Measurements from ENCODE around the gene RHBDL2.
"Not testable (repeated sequence)": the region's sequence is repeated elsewhere in the genome, so short reads cannot be mapped to it uniquely, and the experiment has no call there.

Gene RHBDL2

GRCh38 chr1:38989979-38990378, 48.3 kb upstream of the RHBDL2 start:
- Histone ChIP-seq H4K20me1 (ENCODE audit: control insufficient read depth, insufficient read depth, low read depth, low read length) (peaks cover 17% of the 10 kb centered on the region), H3K4me2 (ENCODE audit: low read length) (peak overlapping the region; percentile 98), H3K27me3 (ENCODE audit: control insufficient read depth, low read length) (peaks cover 8% of the 10 kb centered on the region; the same call in 1 of the 2 replicates), H3K79me2 (ENCODE audit: control insufficient read depth, low read length) (peaks cover 44% of the 10 kb centered on the region), H3K27ac (ENCODE audit: low read depth, low read length) (no peak overlapping the region), H3K4me3 (ENCODE audit: low read length) (peak overlapping the region; percentile 84), H3K9me3 (ENCODE audit: control insufficient read depth, insufficient read depth, low read length) (no peaks in the 10 kb centered on the region), H3K4me1 (ENCODE audit: control insufficient read depth, low read length) (peaks cover 26% of the 10 kb centered on the region), H3F3A (ENCODE audit: control insufficient read depth, insufficient read depth) (no peaks in the 10 kb centered on the region), H3K36me3 (ENCODE audit: control insufficient read depth, low read length) (peaks cover 25% of the 10 kb centered on the region), H3K9me2 (replicated peaks; ENCODE audit: control insufficient read depth, low read length) (no peaks in the 10 kb centered on the region)
- TF ChIP-seq EZH2phosphoT487 (IDR thresholded peaks at IDR 0.05; ENCODE audit: borderline replicate concordance, low read length), result no peak
- TF ChIP-seq CTCF (IDR thresholded peaks at IDR 0.05; ENCODE audit: low read depth, low read length, poor library complexity, severe bottlenecking), result no peak

GRCh38 chr1:38979380-38979779, 37.8 kb upstream of the RHBDL2 start:
- H3K27me3 ChIP-seq (ENCODE audit: control insufficient read depth, low read length); H3K27ac ChIP-seq (ENCODE audit: low read depth, low read length); H3K79me2 ChIP-seq (ENCODE audit: control insufficient read depth, low read length); H3K4me1 ChIP-seq (ENCODE audit: control insufficient read depth, low read length); H3K9me2 ChIP-seq (replicated peaks; ENCODE audit: control insufficient read depth, low read length); H3K4me2 ChIP-seq (ENCODE audit: low read length); H3F3A ChIP-seq (ENCODE audit: control insufficient read depth, insufficient read depth); H3K36me3 ChIP-seq (ENCODE audit: control insufficient read depth, low read length); H4K20me1 ChIP-seq (ENCODE audit: control insufficient read depth, insufficient read depth, low read depth, low read length); H3K4me3 ChIP-seq (ENCODE audit: low read length); H3K9me3 ChIP-seq (ENCODE audit: control insufficient read depth, insufficient read depth, low read length): not testable (repeated sequence)

GRCh38 chr1:38978245-38978542, 36.6 kb upstream of the RHBDL2 start:
- not testable (repeated sequence) for H3K79me2 ChIP-seq (ENCODE audit: control insufficient read depth, low read length); H3K4me1 ChIP-seq (ENCODE audit: control insufficient read depth, low read length); H3K4me2 ChIP-seq (ENCODE audit: low read length); H3K27me3 ChIP-seq (ENCODE audit: control insufficient read depth, low read length); H3K4me3 ChIP-seq (ENCODE audit: low read length); H3K27ac ChIP-seq (ENCODE audit: low read depth, low read length); H3K9me2 ChIP-seq (replicated peaks; ENCODE audit: control insufficient read depth, low read length); H3K9me3 ChIP-seq (ENCODE audit: control insufficient read depth, insufficient read depth, low read length); H3K36me3 ChIP-seq (ENCODE audit: control insufficient read depth, low read length); H3F3A ChIP-seq (ENCODE audit: control insufficient read depth, insufficient read depth); H4K20me1 ChIP-seq (ENCODE audit: control insufficient read depth, insufficient read depth, low read depth, low read length)

- not testable (repeated sequence) for H4K20me1 ChIP-seq (ENCODE audit: control insufficient read depth, insufficient read depth, low read depth, low read length); H3K4me3 ChIP-seq (ENCODE audit: low read length); H3K36me3 ChIP-seq (ENCODE audit: control insufficient read depth, low read length); H3K9me2 ChIP-seq (replicated peaks; ENCODE audit: control insufficient read depth, low read length); H3F3A ChIP-seq (ENCODE audit: control insufficient read depth, insufficient read depth); H3K9me3 ChIP-seq (ENCODE audit: control insufficient read depth, insufficient read depth, low read length); H3K79me2 ChIP-seq (ENCODE audit: control insufficient read depth, low read length); H3K27ac ChIP-seq (ENCODE audit: low read depth, low read length); H3K27me3 ChIP-seq (ENCODE audit: control insufficient read depth, low read length); H3K4me2 ChIP-seq (ENCODE audit: low read length); H3K4me1 ChIP-seq (ENCODE audit: control insufficient read depth, low read length)
These were observed 36.0 kb upstream of the RHBDL2 start for GRCh38 chr1:38977399-38978244.

All from DOHH2 (cell line).